GM23248 (cell line): ENCODE data around the gene KCNG2. TPM values are rescaled to one million over a fixed set of nuclear protein-coding genes. Genes with fewer than 3 reads are reported as not detected.

ENCODE experiments used
- DNase-seq: peaks from one replicate; pipeline ENCODE4 v3.0.0-alpha.2; 2015
- H2AFZ ChIP-seq: fragments of 200-600 bp; sonication (generic); 2 replicates; pipeline ENCODE4 v1.6.1; 2016; ENCODE audit warnings: antibody characterized with exemption
- H3F3A ChIP-seq: fragments of 200-600 bp; sonication (generic); 2 replicates; pipeline ENCODE4 v1.6.1; 2016; ENCODE audit warnings: mild to moderate bottlenecking, antibody characterized with exemption, mixed run types; ENCODE audit not compliant: insufficient read depth
- H3K27ac ChIP-seq: fragments of 200-600 bp; sonication (generic); 2 replicates; pipeline ENCODE4 v1.5.1; 2016; ENCODE audit warnings: mild to moderate bottlenecking
- H3K27me3 ChIP-seq: fragments of 200-600 bp; sonication (generic); replicated peaks from 2 replicates; pipeline ENCODE4 v1.6.1; 2016; ENCODE audit warnings: mild to moderate bottlenecking; ENCODE audit not compliant: insufficient read depth
- H3K36me3 ChIP-seq: fragments of 200-600 bp; sonication (generic); 2 replicates; pipeline ENCODE4 v1.6.1; 2016; ENCODE audit warnings: low read depth, mild to moderate bottlenecking
- H3K4me1 ChIP-seq: fragments of 200-600 bp; sonication (generic); 2 replicates; pipeline ENCODE4 v1.6.1; 2016; ENCODE audit warnings: mild to moderate bottlenecking; ENCODE audit not compliant: insufficient read depth
- H3K4me2 ChIP-seq: fragments of 200-600 bp; sonication (generic); one replicate; pipeline ENCODE4 v1.6.1; 2016; ENCODE audit warnings: mild to moderate bottlenecking; ENCODE audit not compliant: unreplicated experiment
- H3K4me3 ChIP-seq: fragments of 200-600 bp; sonication (generic); 2 replicates; pipeline ENCODE4 v1.5.1; 2016; ENCODE audit warnings: mild to moderate bottlenecking
- H3K79me2 ChIP-seq: fragments of 200-600 bp; sonication (generic); 2 replicates; pipeline ENCODE4 v1.6.1; 2016; ENCODE audit warnings: mild to moderate bottlenecking; ENCODE audit not compliant: insufficient read depth
- H3K9ac ChIP-seq: fragments of 200-600 bp; sonication (generic); 2 replicates; pipeline ENCODE4 v1.6.1; 2016; ENCODE audit warnings: mild to moderate bottlenecking
- H3K9me2 ChIP-seq: fragments of 200-600 bp; sonication (generic); 2 replicates; pipeline ENCODE4 v1.6.1; 2016; ENCODE audit warnings: mixed run types, mild to moderate bottlenecking, moderate library complexity; ENCODE audit not compliant: insufficient read depth
- H3K9me3 ChIP-seq: fragments of 200-600 bp; sonication (generic); one replicate; pipeline ENCODE4 v1.6.1; 2017; ENCODE audit warnings: low read depth
- H4K20me1 ChIP-seq: fragments of 200-600 bp; sonication (generic); 2 replicates; pipeline ENCODE4 v1.6.0; 2016; ENCODE audit not compliant: insufficient read depth
- EZH2 ChIP-seq: fragments of 200-600 bp; sonication (generic); IDR thresholded peaks from 2 replicates; pipeline ENCODE4 v1.6.1; 2018; ENCODE audit warnings: antibody characterized with exemption, mild to moderate bottlenecking; ENCODE audit not compliant: insufficient read depth, poor library complexity, severe bottlenecking
- EZH2phosphoT487 ChIP-seq: fragments of 200-600 bp; sonication (generic); IDR thresholded peaks from 2 replicates; pipeline ENCODE4 v1.6.1; 2018; ENCODE audit warnings: antibody characterized with exemption, moderate library complexity, mild to moderate bottlenecking, low read depth; ENCODE audit not compliant: insufficient read depth
- WGBS, 2 experiments: methylation state at CpG; one replicate each; pipeline ENCODE4 v1.1.6; 2015 to 2017; ENCODE audit warnings: low lambda C conversion rate in 2 of 2, low coverage in 1 of 2; ENCODE audit errors: missing lambda C conversion rate in 2 of 2; 5-methylcytosine and 5-hydroxymethylcytosine counted together
- in situ Hi-C: fragments of 300-500 bp; cut with MboI; formaldehyde crosslinking; loops from 2 replicates; pipeline ENCODE4 v1.15.0; 2020
- polyA plus RNA-seq: library from polyadenylated mRNA; unstranded; fragments of >200 nt; fragmentation: Nextera tagmentation; extraction: Ambion mirVana; gene quantifications from 2 replicates; pipeline ENCODE4 v1.2.1, GENCODE V29; 2016
- total RNA-seq: library from RNA; depleted of rRNA; stranded (reverse); fragments of >200 nt; shearing (Covaris generic); gene quantifications from 2 replicates; pipeline ENCODE4 v1.2.3, GENCODE V29; 2014

Gene KCNG2
- total and polyA plus RNA-seq, 2 experiments from 2014 or later: not detected

DNA sequence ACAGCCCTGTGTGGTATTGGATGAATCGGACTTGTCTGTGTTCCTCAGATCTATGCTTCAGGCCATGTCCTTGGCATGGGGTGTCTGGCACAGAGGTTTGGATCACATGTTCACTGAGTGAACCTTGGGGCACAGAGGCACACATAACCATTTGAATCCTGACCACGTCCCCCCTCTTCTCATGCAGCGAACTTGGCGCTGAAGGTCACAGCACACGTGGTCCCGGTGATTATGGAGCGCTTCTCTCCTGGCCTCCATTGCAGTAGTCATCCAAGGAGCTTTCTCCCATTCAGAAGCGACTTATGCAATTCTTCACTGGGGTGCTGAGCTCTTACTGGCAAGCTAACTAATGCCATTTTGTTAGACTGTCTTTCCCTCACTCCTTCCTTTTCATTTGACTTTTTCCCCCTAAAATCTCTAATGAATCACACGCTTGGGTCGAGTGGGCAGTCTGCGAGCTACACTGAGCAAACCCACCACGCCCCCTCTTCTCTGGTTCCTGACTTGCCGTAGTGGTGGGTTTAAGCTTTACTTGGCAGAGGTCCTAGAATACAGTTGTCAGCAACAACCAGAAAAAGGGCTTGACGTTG, 59.4 kb downstream of the KCNG2 start:
- in situ Hi-C loops: no loop called here
- H3K4me1 ChIP-seq: no peaks in the 10 kb centered on the region
- no peak overlapping the region for H3K4me2 ChIP-seq
- 35 to 37% methylated on average over 14 of the region's 14 CpGs for WGBS, 2 experiments
- H3K9me2 ChIP-seq: no peaks in the 10 kb centered on the region
- H3K36me3 ChIP-seq: no peaks in the 10 kb centered on the region
- H3K27me3 ChIP-seq: peaks cover 21% of the 10 kb centered on the region
- no peak for TF ChIP-seq EZH2phosphoT487
- no peak for TF ChIP-seq EZH2
- H3K4me3 ChIP-seq: no peak overlapping the region
- no peaks in the 10 kb centered on the region for H3K9me3 ChIP-seq
- H3K9ac ChIP-seq: no peak overlapping the region
- peak; percentile 48 for DNase-seq
- no peaks in the 10 kb centered on the region for H4K20me1 ChIP-seq
- H2AFZ ChIP-seq: no peak overlapping the region
- no peaks in the 10 kb centered on the region for H3F3A ChIP-seq
- no peak overlapping the region for H3K27ac ChIP-seq
- no peaks in the 10 kb centered on the region for H3K79me2 ChIP-seq

GRCh38 chr18:79859314-79859713, 61.6 kb downstream of the KCNG2 start:
- Histone ChIP-seq H3K4me1 (no peaks in the 10 kb centered on the region), H3K27ac (no peak overlapping the region), H3K9me2 (no peaks in the 10 kb centered on the region), H2AFZ (no peak overlapping the region), H3K36me3 (no peaks in the 10 kb centered on the region), H3K27me3 (peaks cover 28% of the 10 kb centered on the region), H4K20me1 (no peaks in the 10 kb centered on the region), H3K9ac (no peak overlapping the region), H3K4me2 (no peak overlapping the region), H3K4me3 (no peak overlapping the region), H3K79me2 (no peaks in the 10 kb centered on the region), H3K9me3 (no peaks in the 10 kb centered on the region), H3F3A (no peaks in the 10 kb centered on the region)
- in situ Hi-C loops: no loop called here
- WGBS, 2 experiments: 35 to 46% methylated on average over 7 of the region's 7 CpGs
- DNase-seq: no peak
- TF ChIP-seq EZH2phosphoT487 (no peak), EZH2 (no peak)

GRCh38 chr18:79861687-79862086, 63.9 kb downstream of the KCNG2 start:
- Histone ChIP-seq H3K4me2 (no peak overlapping the region), H4K20me1 (no peaks in the 10 kb centered on the region), H3K4me1 (no peaks in the 10 kb centered on the region), H3K27me3 (peaks cover 16% of the 10 kb centered on the region), H3K79me2 (no peaks in the 10 kb centered on the region), H2AFZ (no peak overlapping the region), H3K9me3 (no peaks in the 10 kb centered on the region), H3K4me3 (no peak overlapping the region), H3K9ac (no peak overlapping the region), H3K27ac (no peak overlapping the region), H3K9me2 (no peaks in the 10 kb centered on the region), H3K36me3 (no peaks in the 10 kb centered on the region), H3F3A (no peaks in the 10 kb centered on the region)
- WGBS, 2 experiments: 27 to 40% methylated on average over 2 of the region's 2 CpGs
- DNase-seq: no peak
- in situ Hi-C loops: no loop called here
- TF ChIP-seq EZH2 (no peak), EZH2phosphoT487 (no peak)

DNA sequence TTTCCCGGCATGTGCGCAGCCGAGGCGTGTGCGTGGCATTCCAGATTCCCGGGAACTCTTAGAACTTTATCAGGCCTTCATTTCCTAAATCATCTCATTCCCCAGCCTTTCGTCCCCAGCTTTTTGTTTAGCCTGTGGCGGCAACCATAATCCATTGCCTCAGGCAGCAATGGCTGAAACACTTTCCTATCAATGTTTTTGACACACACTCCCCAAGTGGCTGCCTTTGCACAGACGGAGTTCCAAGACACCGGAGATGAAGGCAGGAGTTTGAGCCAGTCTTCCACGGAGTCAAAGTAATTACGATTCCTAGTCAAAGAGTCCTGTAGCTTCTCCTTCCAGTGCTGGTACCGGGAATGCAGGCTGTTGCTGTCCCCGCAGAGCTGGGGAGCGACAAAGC, 64.8 kb downstream of the KCNG2 start:
- no peak for DNase-seq
- Histone ChIP-seq H3K9me3 (no peaks in the 10 kb centered on the region), H3K9me2 (no peaks in the 10 kb centered on the region), H3K9ac (no peak overlapping the region), H4K20me1 (no peaks in the 10 kb centered on the region), H3K4me2 (no peak overlapping the region), H3K27me3 (peaks cover 15% of the 10 kb centered on the region), H3K36me3 (no peaks in the 10 kb centered on the region), H3K4me3 (no peak overlapping the region), H3F3A (no peaks in the 10 kb centered on the region), H3K27ac (no peak overlapping the region), H2AFZ (no peak overlapping the region), H3K4me1 (no peaks in the 10 kb centered on the region), H3K79me2 (no peaks in the 10 kb centered on the region)
- WGBS, 2 experiments: 73 to 78% methylated on average over 15 of the region's 15 CpGs
- TF ChIP-seq EZH2 (no peak), EZH2phosphoT487 (no peak)
- in situ Hi-C loops: no loop called here
